OCI-M2 (cell line): ENCODE measurements around the gene CC2D2B.
A peak's percentile ranks its signal among the peaks of the same experiment; 100 is the strongest.
"Not testable (repeated sequence)": the region's sequence is repeated elsewhere in the genome, so short reads cannot be mapped to it uniquely, and the experiment has no call there.

Source experiments
- DNase-seq: peaks from one replicate; lab custom pipeline; 2025; ENCODE audit not compliant: unreplicated experiment; lab: John Stamatoyannopoulos, UW

The CC2D2B gene, protein sequence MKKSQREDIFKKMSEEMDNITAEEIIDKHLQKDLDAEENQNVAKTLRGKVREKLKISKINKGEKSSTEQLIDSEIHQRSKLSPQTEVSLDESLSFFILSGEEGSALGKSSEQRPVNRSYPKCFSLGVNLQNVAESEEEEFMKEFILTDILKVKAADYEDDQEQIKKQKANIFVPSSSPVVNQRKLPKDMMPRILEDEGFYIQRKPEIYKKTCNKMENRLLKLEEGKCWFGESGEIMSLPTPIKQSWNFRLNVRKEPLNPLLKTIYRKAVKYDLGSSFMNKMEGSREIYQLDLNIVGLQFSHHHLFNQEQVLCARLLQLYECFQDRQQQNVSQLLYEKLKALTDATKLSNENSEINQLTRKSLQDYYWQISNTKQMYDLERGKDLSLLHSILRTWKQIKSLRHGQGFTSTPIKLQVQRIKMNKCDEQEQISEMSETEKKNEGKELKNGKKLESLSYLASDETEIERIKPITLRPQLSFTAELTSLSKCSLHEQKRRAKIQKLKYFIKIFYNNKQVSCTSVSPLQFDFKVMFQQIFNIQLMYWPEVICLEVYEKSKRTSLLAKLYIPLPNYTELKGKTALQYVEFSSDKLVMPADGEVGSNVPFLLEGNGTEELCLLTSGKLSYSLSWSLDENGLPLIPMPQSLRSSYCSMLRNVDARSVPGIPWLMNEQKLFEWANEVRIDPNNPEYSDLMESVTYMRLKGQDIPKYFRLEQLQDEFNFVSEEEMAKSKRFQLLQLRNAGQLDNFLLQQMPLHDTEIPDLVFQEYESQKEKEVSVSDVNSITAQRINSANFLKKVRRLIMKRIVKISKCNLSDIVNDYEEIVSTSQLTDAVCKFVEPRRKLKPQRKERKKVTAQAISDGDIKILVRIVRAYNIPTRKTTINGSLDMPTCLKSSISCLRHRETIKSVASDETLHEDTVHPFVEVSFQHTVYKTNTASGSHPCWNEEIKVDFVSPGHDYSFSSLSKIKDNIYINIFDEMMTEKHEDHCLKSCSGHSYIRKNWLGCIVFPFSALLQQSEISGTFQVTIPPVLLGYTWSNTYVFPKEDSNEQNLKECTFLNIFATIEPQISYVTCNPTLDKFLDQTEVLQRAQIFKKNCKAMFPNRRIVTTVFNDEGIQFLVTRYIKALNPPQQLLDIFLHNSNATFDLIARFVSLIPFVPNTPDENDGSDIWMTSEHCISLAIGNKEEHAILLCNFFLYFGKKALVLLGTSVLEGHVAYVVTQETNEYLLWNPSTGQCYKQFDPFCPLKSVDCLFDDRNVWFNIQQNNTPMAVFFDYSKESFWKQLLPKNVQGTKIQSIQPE (N-terminal part only)

GRCh38 chr10:95907456-95908253, at the start of gene CC2D2B:
CC2D2B (plus strand) TSS chr10:95907975; CDS start chr10:95911324, 3,349 bp downstream.
- DNase-seq, result peak; percentile 94

GRCh38 chr10:95860166-95860940, 47.4 kb upstream of the CC2D2B start:
- no peak for DNase-seq

DNA sequence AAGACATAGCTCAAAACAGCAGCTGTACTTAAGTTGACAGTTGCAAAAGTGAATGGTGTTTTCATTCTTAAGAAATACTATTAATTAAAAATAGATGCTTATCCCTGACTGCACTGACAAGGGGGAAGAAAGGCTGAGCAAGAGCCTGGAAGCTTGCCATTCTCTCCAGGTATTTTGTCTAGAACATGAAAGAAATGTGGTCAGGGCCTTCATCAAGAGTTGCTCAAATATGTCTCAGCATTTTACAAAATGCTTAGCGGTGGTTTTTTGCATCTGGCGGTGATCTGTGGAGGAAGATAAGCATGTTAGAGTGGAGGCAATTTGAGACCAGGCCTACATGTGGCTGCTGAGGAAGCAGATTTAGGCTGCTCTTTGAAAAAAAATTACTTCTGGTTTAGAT, 46.4 kb upstream of the CC2D2B start:
- DNase-seq, result no peak

- DNase-seq, result no peak
Measured at GRCh38 chr10:95864906-95865813, 42.6 kb upstream of the CC2D2B start.

DNA sequence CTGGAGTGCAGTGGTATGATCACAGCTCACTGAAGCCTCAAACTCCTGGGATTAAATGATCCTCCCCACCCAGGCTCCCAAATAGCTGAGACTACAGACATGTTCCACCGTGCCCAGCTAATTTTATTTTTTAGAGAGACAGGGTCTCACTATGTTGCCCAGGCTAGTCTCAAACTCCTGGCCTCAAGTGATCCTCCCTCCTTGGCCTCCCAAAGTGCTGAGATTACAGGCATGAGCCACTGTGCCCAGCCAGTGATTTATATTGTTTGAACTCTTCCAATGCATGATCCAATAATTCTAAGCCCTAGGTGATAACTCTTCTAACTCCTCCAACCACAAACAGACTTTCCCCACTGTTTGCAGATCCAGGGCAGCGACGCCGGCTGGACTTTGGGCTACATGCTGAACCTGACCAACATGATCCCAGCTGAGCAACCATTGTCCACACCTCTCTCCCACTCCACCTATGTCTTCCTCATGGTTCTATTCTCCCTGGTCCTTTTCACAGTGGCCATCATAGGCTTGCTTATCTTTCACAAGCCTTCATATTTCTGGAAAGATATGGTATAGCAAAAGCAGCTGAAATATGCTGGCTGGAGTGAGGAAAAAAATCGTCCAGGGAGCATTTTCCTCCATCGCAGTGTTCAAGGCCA, 41.8 kb upstream of the CC2D2B start:
- no peak for DNase-seq

GRCh38 chr10:95866467-95866842, 41.3 kb upstream of the CC2D2B start:
- no peak for DNase-seq

- no peak for DNase-seq
Measured at GRCh38 chr10:95867866-95868265, 39.9 kb upstream of the CC2D2B start.

GRCh38 chr10:95872158-95872711, 35.5 kb upstream of the CC2D2B start:
- DNase-seq, result no peak

DNA sequence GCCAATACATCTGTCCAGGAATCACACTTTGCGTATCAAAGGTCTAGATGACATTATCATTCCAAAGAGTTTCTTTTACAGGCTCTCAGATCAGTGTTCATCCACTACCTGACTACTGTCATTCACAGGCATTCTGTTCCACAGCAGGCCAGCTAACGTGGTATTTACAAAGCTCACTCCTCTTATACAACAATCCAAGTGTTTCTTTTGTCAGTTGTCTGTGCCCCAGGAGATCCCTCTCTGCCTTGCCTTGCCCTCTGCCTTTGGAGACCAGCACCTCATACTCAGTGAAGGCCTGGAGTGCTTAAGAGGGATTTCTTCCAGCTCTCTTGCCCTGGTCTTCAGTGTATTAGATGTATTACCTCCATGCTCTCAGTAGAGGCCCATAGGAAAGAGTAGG, 34.6 kb upstream of the CC2D2B start:
- DNase-seq, result no peak

DNA sequence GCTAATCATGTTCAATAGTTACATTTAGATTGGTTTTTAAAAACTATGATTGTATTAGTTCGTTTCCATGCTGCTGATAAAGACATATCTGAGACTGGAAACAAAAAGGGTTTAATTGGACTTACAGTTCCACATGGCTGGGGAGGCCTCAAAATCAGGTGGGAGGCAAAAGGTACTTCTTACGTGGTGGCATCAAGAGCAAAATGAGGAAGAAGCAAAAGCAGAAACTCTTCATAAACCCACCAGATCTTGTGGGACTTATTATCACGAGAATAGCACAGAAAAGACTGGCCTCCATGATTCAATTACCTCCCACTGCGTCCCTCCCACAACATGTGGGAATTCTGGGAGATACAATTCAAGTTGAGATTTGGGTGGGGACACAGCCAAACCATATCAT, 34.1 kb upstream of the CC2D2B start:
- no peak for DNase-seq

- not testable (repeated sequence) for DNase-seq
Measured at GRCh38 chr10:95874783-95875182, 33.0 kb upstream of the CC2D2B start.

GRCh38 chr10:95876756-95877155, 31.0 kb upstream of the CC2D2B start:
- no peak for DNase-seq

DNA sequence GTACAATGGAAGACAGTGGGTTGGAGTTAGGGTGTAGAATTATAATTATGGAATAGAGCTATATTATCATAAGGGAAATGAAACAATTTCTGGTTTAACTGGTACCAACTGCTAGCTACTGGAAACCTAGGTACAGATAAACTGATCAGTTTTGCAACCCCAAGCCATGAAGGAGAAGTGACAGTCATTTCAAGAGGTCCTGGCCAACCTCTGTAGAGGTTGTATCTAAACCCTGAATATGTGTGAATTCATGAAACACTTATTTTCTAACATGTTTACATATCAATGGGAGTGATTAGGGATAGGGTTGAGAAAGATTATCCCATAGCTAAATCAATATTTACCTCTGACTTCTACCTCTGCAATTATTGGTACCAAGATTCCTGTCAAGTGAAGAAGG, 29.9 kb upstream of the CC2D2B start:
- no peak for DNase-seq

DNA sequence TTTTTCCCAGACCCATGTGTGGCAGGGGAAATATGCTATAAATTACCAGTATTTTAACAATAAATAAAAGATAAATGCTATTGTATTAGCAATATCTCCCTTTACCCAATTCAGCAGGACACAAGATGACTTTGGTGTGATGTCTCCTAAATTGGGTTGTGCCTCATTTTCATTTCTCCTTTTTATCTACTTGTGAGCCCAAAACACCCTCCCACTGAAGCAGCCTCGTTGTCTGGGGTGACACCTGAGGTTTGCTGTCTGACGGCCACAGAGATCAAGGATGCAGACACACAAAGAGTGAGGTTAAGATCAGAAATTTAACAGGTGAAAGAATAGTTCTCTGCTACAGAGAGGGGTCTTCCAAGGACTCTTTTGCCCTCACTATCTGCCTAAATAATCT, 27.1 kb upstream of the CC2D2B start:
- DNase-seq, result no peak

DNA sequence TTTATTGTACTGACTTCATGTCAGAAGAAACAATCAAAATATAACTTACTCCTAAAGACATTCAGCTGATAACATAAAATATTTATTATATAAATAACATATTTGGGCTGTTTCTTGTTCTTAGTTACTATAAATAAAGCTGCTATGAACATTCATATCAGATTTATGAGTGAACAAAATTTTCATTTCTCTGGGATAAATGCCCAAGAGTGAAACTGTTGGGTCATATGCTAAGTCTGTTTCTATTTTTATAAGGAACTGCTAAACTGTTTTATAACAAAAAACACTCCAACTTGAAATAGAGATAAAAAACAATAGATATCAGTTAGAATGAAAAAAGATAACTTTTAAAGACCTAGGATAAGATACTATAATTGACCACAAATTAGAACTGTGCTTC, 26.5 kb upstream of the CC2D2B start:
- no peak for DNase-seq

GRCh38 chr10:95889830-95890229, 17.9 kb upstream of the CC2D2B start:
- no peak for DNase-seq

DNA sequence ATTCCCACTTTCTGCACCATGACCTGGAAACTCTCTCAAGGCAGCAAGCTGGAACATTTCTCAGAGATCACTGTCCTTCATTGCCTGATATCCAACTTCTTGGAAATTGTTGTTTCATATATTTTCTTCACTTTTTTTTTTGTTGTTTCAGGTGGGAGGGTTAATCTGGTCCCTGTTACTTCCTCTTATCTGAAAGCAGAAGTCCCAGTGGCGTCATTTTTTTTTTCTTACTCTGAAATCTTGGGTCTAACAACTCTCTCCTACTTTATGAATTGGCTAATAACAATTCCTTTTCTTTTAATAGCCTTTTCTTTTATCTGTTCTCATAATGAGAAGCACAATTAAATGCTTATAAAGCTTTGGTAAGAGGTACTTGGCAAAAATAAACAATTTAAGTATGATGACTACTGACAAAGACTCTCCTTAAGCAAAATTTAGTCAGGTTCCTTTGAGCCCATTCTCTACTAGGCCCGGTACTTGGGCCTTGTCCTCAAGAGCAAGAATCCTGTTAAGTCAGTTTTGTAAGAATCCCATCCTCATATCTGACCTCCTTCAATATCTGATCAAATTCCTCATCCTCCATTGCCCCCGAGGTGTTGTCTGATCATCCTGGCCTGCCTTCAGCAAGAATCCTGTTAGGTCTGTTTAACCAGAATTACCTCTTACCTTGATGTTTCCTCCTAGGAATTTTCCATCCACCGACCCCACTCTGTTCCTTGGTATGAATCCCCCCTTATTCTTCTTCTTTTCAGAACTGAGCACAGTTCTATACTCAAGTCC, 11.5 kb upstream of the CC2D2B start:
- no peak for DNase-seq
